HepG2 (cell line): Measurements from ENCODE around the gene TTLL12. TPM values are rescaled to one million over a fixed set of nuclear protein-coding genes. Genes with fewer than 3 reads are reported as not detected.

Experiments
- AHDC1 ChIP-seq: sonication (generic); formaldehyde crosslinking; IDR thresholded peaks from 2 replicates; pipeline ENCODE4 v1.5.1; 2020; ENCODE audit warnings: mild to moderate bottlenecking, missing genetic modification reagents, borderline replicate concordance
- ELF1 ChIP-seq: sonication (generic); formaldehyde crosslinking; IDR thresholded peaks from 2 replicates; pipeline ENCODE4 v1.4.0; 2020; ENCODE audit warnings: missing genetic modification reagents
- HMG20A ChIP-seq: IDR thresholded peaks from 2 replicates; pipeline ENCODE4 v1.6.1; 2016; ENCODE audit warnings: borderline replicate concordance
- NRL ChIP-seq: sonication (generic); formaldehyde crosslinking; IDR thresholded peaks from 2 replicates; pipeline ENCODE4 v1.5.0; 2020; ENCODE audit warnings: missing genetic modification reagents, mild to moderate bottlenecking, moderate library complexity, borderline replicate concordance
- RAD21 ChIP-seq: fragments of 450-650 bp; formaldehyde crosslinking; IDR thresholded peaks from 2 replicates; pipeline ENCODE4 v1.5.0; 2020; ENCODE audit warnings: mild to moderate bottlenecking
- SALL2 ChIP-seq: sonication (generic); formaldehyde crosslinking; IDR thresholded peaks from 2 replicates; pipeline ENCODE4 v1.8.1; 2023; ENCODE audit warnings: mild to moderate bottlenecking, missing genetic modification reagents, inconsistent platforms
- TRIM24 ChIP-seq: sonication (generic); formaldehyde crosslinking; IDR thresholded peaks from 2 replicates; pipeline ENCODE4 v1.8.0; 2022; ENCODE audit warnings: mild to moderate bottlenecking, missing genetic modification reagents
- ZFX ChIP-seq: sonication (generic); formaldehyde crosslinking; IDR thresholded peaks from 2 replicates; pipeline ENCODE4 v1.4.0; 2020; ENCODE audit warnings: mild to moderate bottlenecking, low read depth, missing genetic modification reagents, moderate library complexity
- ZNF101 ChIP-seq: sonication (generic); formaldehyde crosslinking; IDR thresholded peaks from 2 replicates; pipeline ENCODE4 v1.4.0; 2020; ENCODE audit warnings: mild to moderate bottlenecking, low read depth, missing genetic modification reagents, borderline replicate concordance
- ZNF292 ChIP-seq: sonication (generic); formaldehyde crosslinking; IDR thresholded peaks from 2 replicates; pipeline ENCODE4 v1.8.1; 2022; ENCODE audit warnings: mild to moderate bottlenecking, low read depth, missing genetic modification reagents, borderline replicate concordance
- ZNF333 ChIP-seq: sonication (generic); formaldehyde crosslinking; IDR thresholded peaks from 2 replicates; pipeline ENCODE4 v1.4.0; 2020; ENCODE audit warnings: mild to moderate bottlenecking, missing genetic modification reagents, borderline replicate concordance
- ZNF564 ChIP-seq: sonication (generic); formaldehyde crosslinking; IDR thresholded peaks from 2 replicates; pipeline ENCODE4 v1.8.1; 2023; ENCODE audit warnings: mild to moderate bottlenecking, missing genetic modification reagents
- ZNF746 ChIP-seq: sonication (generic); formaldehyde crosslinking; IDR thresholded peaks from 2 replicates; pipeline ENCODE4 v1.8.0; 2022; ENCODE audit warnings: mild to moderate bottlenecking, missing genetic modification reagents
- polyA plus RNA-seq, 8 experiments: library from polyadenylated mRNA; depleted of rRNA in 3 of 8; stranded (reverse) in 7 of 8; unstranded in 1 of 8; fragments of >200 nt; fragmentation: Illumina TruSeq in 4 of 8; extraction: Trizol in 4 of 8; gene quantifications; 2 replicates each; pipeline versions ENCODE4 v1.2.1 to v1.2.3, GENCODE V29; 2011 to 2016; ENCODE audit warnings: low read depth in 4 of 8, missing spikeins in 1 of 8, mixed read lengths in 1 of 8; ENCODE audit not compliant: insufficient read depth in 1 of 8
- total RNA-seq, 5 experiments: library from RNA; depleted of rRNA; stranded (reverse); fragments of >200 nt; fragmentation: Illumina TruSeq; extraction: Trizol; gene quantifications; 2 replicates each; pipeline ENCODE4 v1.2.3, GENCODE V29; 2016; ENCODE audit warnings: low read depth in 1 of 5
- TF ChIP-seq, protein P1 (sequence below), 2 experiments: sonication (generic) in 1 of 2; formaldehyde crosslinking in 1 of 2; IDR thresholded peaks; 2 replicates each; pipeline versions ENCODE4 v1.4.0 to v1.6.1; 2016 to 2020; ENCODE audit warnings: borderline replicate concordance in 1 of 2, low read depth in 1 of 2, mild to moderate bottlenecking in 1 of 2, missing genetic modification reagents in 1 of 2
- TF ChIP-seq, protein P2 (sequence below): sonication (generic); formaldehyde crosslinking; IDR thresholded peaks from 2 replicates; pipeline ENCODE4 v1.5.1; 2020; ENCODE audit warnings: mild to moderate bottlenecking, missing genetic modification reagents

The TTLL12 gene
- total and polyA plus RNA-seq, 2 of the 13 experiments (the other 11 are each of a cell fraction or from before 2014, with no cell fraction given) = 11.9 to 38.1 TPM

DNA sequence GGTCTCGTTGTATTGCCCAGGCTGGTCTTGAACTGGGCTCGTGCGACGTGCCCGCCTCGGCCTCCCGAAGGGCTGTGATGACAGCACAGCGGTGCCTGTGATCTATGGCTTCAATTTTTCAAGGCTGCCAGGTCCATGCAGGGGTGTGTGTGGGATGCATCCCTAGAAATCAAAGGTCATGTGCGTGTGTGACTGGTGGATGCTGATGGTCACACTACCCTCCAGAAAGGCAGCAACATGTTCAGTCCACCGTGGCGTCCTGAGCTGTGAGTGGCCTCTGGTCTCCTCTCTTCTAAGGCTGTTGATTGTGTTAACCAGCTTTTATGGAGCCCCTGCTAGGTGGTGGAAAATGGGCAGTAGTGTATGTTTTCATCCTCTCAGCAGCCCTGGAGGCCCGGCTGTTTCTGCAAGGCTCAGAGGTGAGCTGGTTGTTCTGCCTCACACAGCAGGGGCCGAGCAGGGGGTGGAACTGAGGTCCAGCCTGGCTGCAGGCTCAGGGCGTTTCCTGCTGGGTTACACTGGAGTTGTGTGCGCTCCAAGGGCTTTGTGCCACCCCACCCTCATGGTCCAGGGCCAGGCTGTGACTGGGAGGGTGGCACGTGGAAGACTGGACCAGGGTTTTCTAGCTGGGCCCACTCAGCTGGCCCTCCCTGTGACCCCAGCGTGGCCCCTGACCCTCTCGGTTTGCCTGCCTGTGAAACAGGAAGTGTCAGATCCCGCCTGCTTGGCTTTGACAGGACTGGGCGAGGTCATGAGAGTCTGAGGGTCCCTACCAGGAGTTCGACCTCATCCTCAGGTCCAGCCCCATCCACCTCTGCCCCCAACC lies 68.7 kb downstream of the TTLL12 start (continued):
- TF ChIP-seq, protein P1, sequence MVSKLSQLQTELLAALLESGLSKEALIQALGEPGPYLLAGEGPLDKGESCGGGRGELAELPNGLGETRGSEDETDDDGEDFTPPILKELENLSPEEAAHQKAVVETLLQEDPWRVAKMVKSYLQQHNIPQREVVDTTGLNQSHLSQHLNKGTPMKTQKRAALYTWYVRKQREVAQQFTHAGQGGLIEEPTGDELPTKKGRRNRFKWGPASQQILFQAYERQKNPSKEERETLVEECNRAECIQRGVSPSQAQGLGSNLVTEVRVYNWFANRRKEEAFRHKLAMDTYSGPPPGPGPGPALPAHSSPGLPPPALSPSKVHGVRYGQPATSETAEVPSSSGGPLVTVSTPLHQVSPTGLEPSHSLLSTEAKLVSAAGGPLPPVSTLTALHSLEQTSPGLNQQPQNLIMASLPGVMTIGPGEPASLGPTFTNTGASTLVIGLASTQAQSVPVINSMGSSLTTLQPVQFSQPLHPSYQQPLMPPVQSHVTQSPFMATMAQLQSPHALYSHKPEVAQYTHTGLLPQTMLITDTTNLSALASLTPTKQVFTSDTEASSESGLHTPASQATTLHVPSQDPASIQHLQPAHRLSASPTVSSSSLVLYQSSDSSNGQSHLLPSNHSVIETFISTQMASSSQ (IDR thresholded peaks at IDR 0.05; ENCODE audit: low read depth) = no peak
- TF ChIP-seq, protein P1 (CRISPR knock-in tag; IDR thresholded peaks at IDR 0.05; ENCODE audit: borderline replicate concordance) = no peak
- TF ChIP-seq ZNF292 (CRISPR knock-in tag) (0 out of 2 replicates have a peak, but pooled peaks have one; percentile 17), ZNF746 (no peak), ZFX (peak; percentile 42; the same call in 1 of the 2 replicates), RAD21 (CRISPR knock-in tag) (no peak), HMG20A (CRISPR knock-in tag) (no peak), ELF1 (CRISPR knock-in tag) (peak; percentile 25; the same call in 1 of the 2 replicates), SALL2 (CRISPR knock-in tag) (no peak), TRIM24 (no peak), ZNF101 (CRISPR knock-in tag) (no peak), AHDC1 (0 out of 2 replicates have a peak, but pooled peaks have one; percentile 30), ZNF564 (CRISPR knock-in tag) (no peak), ZNF333 (CRISPR knock-in tag) (0 out of 2 replicates have a peak, but pooled peaks have one; percentile 13), NRL (no peak)
- TF ChIP-seq, protein P2, sequence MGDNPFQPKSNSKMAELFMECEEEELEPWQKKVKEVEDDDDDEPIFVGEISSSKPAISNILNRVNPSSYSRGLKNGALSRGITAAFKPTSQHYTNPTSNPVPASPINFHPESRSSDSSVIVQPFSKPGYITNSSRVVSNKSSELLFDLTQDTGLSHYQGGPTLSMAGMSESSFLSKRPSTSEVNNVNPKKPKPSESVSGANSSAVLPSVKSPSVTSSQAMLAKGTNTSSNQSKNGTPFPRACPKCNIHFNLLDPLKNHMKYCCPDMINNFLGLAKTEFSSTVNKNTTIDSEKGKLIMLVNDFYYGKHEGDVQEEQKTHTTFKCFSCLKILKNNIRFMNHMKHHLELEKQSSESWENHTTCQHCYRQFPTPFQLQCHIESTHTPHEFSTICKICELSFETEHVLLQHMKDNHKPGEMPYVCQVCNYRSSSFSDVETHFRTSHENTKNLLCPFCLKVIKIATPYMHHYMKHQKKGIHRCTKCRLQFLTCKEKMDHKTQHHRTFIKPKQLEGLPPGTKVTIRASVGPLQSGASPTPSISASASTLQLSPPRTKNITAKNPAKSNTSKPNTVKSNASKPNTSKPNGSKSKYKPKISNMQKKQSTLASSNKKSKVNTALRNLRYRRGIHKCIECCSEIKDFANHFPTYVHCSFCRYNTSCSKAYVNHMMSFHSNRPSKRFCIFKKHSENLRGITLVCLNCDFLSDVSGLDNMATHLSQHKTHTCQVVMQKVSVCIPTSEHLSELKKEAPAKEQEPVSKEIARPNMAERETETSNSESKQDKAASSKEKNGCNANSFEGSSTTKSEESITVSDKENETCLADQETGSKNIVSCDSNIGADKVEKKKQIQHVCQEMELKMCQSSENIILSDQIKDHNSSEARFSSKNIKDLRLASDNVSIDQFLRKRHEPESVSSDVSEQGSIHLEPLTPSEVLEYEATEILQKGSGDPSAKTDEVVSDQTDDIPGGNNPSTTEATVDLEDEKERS = no peak
